Measurements from ENCODE around the gene VPS72. TPM values are rescaled to one million over a fixed set of nuclear protein-coding genes. Genes with fewer than 3 reads are reported as not detected.
A peak's percentile ranks its signal among the peaks of the same experiment; 100 is the strongest.

Gene VPS72
- total and polyA plus RNA-seq, 12 donors, result 24.8 to 47.2 (median 38.8) TPM

DNA sequence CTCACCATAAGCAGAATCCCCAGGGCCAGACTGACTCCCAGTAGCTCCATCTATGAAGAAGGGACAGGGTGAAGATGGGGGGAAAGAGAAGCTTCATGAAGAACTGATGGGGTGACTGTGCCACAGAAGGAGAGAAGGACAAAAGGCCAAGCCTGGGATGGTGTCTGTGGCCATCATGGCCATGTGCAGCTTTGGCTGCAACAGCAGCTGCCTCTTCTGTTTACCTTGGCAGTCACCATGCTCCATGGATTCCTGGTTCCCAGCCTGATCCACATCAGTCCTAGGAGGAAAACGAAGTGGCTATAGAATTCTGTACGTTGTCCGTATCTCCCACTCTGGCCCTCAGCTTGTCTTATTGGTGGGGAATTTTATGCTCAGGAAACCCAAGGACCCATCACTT lies 55.6 kb downstream of the VPS72 start:
- Histone ChIP-seq H3K27ac (peak overlapping the region in 1 of 10 donors; percentile 6), H3K9me3 (no peaks in the 10 kb centered on the region)
- ATAC-seq, result no peak

DNA sequence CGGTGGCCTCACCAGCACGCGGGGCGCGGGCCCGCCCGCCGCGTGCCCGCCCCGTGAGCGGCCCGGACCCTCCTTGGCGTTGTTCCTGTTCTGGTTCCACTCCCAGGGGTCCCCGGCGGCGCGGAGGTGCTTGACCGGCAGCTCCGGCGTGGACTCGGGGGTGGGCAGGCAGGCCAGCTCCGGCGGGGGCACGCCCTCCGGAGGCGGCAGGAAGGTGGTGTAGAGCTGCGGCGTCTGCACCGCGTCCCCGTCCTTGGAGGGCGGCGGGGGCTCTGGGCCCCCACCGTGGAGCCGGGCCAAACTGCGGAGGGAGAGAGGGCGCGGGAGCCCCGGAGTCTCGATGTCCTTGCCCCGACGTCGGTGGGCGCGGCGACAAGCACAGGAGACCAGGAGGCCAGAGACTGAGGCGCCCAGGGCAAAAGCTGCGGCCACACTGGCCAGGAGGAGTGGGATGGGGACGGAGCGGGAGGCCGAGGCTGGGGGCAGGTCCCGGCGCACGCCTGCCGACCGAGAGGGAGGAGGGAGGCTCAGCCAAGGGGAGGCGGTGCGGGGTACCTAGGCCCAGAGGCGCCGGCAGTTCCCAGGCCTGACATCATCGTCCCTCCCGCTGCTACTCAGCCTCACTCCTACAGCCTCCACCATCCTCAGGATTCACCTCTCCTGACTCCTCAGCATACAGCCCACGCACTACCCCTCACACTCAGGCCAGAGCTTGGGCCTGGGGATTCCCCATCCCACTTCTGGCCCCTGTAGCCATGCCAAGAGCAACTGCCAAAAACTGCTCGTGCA lies 56.8 kb downstream of the VPS72 start:
- Histone ChIP-seq H3K4me1 (peaks cover 0 to 43% (median 19%) of the 10 kb centered on the region in 9 donors), H3K4me3 (no peak overlapping the region), H3K9me3 (no peaks in the 10 kb centered on the region), H3K27ac (no peak overlapping the region), H3K27me3 (no peaks in the 10 kb centered on the region), H3K36me3 (peaks cover 0 to 61% (median 21%) of the 10 kb centered on the region in 9 donors)
- DNase-seq, result no peak
- TF ChIP-seq, protein P1, sequence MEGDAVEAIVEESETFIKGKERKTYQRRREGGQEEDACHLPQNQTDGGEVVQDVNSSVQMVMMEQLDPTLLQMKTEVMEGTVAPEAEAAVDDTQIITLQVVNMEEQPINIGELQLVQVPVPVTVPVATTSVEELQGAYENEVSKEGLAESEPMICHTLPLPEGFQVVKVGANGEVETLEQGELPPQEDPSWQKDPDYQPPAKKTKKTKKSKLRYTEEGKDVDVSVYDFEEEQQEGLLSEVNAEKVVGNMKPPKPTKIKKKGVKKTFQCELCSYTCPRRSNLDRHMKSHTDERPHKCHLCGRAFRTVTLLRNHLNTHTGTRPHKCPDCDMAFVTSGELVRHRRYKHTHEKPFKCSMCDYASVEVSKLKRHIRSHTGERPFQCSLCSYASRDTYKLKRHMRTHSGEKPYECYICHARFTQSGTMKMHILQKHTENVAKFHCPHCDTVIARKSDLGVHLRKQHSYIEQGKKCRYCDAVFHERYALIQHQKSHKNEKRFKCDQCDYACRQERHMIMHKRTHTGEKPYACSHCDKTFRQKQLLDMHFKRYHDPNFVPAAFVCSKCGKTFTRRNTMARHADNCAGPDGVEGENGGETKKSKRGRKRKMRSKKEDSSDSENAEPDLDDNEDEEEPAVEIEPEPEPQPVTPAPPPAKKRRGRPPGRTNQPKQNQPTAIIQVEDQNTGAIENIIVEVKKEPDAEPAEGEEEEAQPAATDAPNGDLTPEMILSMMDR (IDR thresholded peaks at IDR 0.05), result no peak
- WGBS, 2 donors, result 76 to 79% methylated on average over 51 to 63 of the region's 65 CpGs
- peak in 3 of 8 donors; percentile 4 to 29 (median 10) for ATAC-seq
- intact Hi-C loops (cut with DNase I), result no loop called here

More for the DNA sequence above, 55.6 kb downstream of the VPS72 start:
- no peak overlapping the region for H3K4me3 ChIP-seq
- intact Hi-C loops (cut with DNase I), result no loop called here
- H3K27me3 ChIP-seq, result no peaks in the 10 kb centered on the region
- TF ChIP-seq, protein P1 (IDR thresholded peaks at IDR 0.05), result no peak
- H3K36me3 ChIP-seq, result peaks cover 0 to 73% (median 24%) of the 10 kb centered on the region in 9 donors
- peaks cover 0 to 47% (median 11%) of the 10 kb centered on the region in 9 donors for H3K4me1 ChIP-seq
- 73 to 80% methylated on average over 3 of the region's 3 CpGs for WGBS, 2 donors
- no peak for DNase-seq

DNA sequence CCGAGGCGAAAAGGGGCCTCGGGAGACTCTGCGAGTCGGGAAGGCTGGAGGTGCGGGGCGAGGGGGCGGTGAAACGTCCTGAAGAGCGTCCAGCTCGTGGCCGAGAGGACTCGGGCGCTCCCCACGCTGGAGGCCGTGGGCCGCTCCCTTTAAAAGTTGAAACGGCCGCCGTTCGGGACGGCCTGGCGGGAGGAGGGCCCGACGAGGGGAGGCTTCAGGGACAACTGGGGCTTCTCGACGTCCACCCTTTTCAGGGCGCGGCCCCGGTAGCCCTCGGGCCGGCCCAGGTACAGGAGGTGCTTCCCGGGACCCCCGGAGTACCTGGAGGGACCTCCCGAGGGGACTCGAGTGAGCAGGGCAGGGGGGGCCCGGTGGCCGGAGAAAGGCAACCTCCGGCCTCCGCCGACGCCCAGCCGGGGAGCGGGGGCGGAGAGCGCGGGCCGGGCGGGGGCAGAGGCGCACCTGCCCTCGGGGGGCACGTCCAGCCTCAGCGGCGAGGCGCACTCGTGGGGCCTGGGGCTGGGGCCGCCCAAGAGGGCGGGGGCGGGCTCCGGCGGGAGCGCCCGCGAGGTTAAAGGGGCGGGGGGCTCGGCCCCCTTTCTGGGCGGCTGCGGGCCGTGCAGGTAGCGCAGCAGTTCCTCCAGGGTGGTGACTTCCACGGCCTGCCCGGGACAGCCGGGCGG lies 57.5 kb downstream of the VPS72 start:
- DNase-seq (no peak), ATAC-seq (peak in 2 of 8 donors; percentile 5 to 27)
- H3K4me3 ChIP-seq, result peak overlapping the region in 7 of 10 donors; percentile 10 to 52 (median 44)
- H3K9me3 ChIP-seq, result no peaks in the 10 kb centered on the region
- 61 to 76% methylated on average over 61 to 74 of the region's 74 CpGs for whole genome bisulfite sequencing, 2 donors
- peaks cover 0 to 37% (median 15%) of the 10 kb centered on the region in 9 donors for H3K4me1 ChIP-seq
- H3K27me3 ChIP-seq, result no peaks in the 10 kb centered on the region
- TF ChIP-seq, protein P1 (IDR thresholded peaks at IDR 0.05), result no peak
- peaks cover 0 to 56% (median 21%) of the 10 kb centered on the region in 9 donors for H3K36me3 ChIP-seq
- peak overlapping the region in 7 of 10 donors; percentile 47 to 72 (median 61) for H3K27ac ChIP-seq
- intact Hi-C loops (cut with DNase I), result no loop called here

DNA sequence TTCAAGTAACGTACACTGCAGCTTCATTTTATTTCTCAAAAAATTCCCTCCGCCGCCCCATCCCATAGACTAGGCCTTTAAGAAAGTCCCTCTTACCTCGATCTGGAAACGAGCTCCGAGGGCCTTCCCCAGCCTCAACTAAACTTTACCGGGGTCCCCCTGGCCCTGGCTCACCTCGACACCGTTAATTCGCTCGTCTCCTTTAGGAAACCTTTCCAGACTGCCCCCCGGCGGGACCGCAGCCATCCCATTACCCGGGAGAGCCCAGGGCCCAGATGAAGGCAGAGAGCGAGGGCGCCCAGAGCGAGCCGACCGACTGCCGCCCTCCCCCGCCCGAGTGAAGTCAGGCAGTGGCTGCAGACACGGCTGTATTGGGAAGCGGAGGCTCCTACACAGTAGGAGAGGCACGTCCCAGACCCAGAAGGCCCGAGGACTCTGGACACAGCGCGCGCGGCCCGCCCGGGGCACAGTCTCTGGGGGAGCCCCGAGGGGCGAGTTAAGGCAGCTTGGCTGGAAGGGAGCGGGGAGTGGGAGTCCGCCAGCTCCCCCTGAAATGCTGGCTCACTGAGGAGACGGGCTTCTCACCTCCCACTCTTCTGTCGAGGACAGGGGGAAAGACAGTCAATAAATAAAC lies 58.2 kb downstream of the VPS72 start:
- peak overlapping the region in 9 of 10 donors; percentile 10 to 52 (median 41) for H3K4me3 ChIP-seq
- ATAC-seq, result peak; percentile 22 to 58 (median 47)
- peak overlapping the region in 8 of 10 donors; percentile 47 to 72 (median 58) for H3K27ac ChIP-seq

More for the DNA sequence above, 58.2 kb downstream of the VPS72 start:
- H3K4me1 ChIP-seq, result peaks cover 0 to 34% (median 15%) of the 10 kb centered on the region in 9 donors
- WGBS, 2 donors, result 52 to 54% methylated on average over 39 of the region's 39 CpGs
- no peaks in the 10 kb centered on the region for H3K27me3 ChIP-seq
- peak in 1 of 2 donors; percentile 36 for DNase-seq
- TF ChIP-seq, protein P1 (IDR thresholded peaks at IDR 0.05), result no peak
- intact Hi-C loops (cut with DNase I), result no loop called here
- no peaks in the 10 kb centered on the region for H3K9me3 ChIP-seq
- H3K36me3 ChIP-seq, result peaks cover 0 to 49% (median 19%) of the 10 kb centered on the region in 9 donors

Data from heart right ventricle (tissue), 16 donors.